ENCODE results near the gene DLST.

DLST gene

DNA sequence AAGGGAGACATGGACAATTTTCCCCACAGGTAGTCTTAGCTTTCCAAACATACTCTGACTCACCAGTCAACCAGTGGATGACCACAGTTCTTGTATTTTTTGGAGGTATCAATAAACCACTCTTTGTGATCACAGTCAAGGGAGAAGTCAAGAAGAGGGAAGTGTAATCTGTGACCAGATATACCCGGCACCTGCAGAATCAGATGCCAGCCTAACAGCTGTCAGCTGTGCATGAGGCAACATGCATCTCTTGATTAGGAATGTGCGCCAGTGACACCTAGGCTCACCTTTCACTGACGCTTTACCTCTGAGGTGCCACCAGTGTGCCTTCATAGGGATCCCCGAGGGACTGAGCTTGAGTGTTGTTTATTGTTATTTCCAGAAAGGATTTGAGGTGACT, 25.8 kb upstream of the DLST start:
- H3K9me3 ChIP-seq (ENCODE audit: low read length), result no peaks in the 10 kb centered on the region
- no peaks in the 10 kb centered on the region for H4K20me1 ChIP-seq (ENCODE audit: insufficient read depth, low read length)
- no peaks in the 10 kb centered on the region for H3K79me2 ChIP-seq (ENCODE audit: insufficient read depth, low read length)
- H3K27ac ChIP-seq (ENCODE audit: low read depth, low read length, poor library complexity, severe bottlenecking), result no peak overlapping the region
- no peak for TF ChIP-seq EZH2 (IDR thresholded peaks at IDR 0.05; ENCODE audit: borderline replicate concordance, low read length)
- TF ChIP-seq, protein P1, sequence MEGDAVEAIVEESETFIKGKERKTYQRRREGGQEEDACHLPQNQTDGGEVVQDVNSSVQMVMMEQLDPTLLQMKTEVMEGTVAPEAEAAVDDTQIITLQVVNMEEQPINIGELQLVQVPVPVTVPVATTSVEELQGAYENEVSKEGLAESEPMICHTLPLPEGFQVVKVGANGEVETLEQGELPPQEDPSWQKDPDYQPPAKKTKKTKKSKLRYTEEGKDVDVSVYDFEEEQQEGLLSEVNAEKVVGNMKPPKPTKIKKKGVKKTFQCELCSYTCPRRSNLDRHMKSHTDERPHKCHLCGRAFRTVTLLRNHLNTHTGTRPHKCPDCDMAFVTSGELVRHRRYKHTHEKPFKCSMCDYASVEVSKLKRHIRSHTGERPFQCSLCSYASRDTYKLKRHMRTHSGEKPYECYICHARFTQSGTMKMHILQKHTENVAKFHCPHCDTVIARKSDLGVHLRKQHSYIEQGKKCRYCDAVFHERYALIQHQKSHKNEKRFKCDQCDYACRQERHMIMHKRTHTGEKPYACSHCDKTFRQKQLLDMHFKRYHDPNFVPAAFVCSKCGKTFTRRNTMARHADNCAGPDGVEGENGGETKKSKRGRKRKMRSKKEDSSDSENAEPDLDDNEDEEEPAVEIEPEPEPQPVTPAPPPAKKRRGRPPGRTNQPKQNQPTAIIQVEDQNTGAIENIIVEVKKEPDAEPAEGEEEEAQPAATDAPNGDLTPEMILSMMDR (IDR thresholded peaks at IDR 0.05; ENCODE audit: low read length), result no peak
- H3F3A ChIP-seq (ENCODE audit: insufficient read depth, low read length), result no peaks in the 10 kb centered on the region
- no peaks in the 10 kb centered on the region for H3K9me2 ChIP-seq (ENCODE audit: low read depth, low read length)
- no peak overlapping the region for H3K9ac ChIP-seq (ENCODE audit: low read length)
- H3K4me3 ChIP-seq (ENCODE audit: low read depth, low read length, poor library complexity, severe bottlenecking), result no peak overlapping the region
- H3K4me1 ChIP-seq (ENCODE audit: insufficient read depth, low read length, severe bottlenecking), result no peaks in the 10 kb centered on the region
- H2AFZ ChIP-seq (ENCODE audit: low read length), result no peak overlapping the region
- H3K4me2 ChIP-seq (ENCODE audit: low read length), result no peak overlapping the region
- no peaks in the 10 kb centered on the region for H3K36me3 ChIP-seq (ENCODE audit: insufficient read depth, low read length)
- H3K27me3 ChIP-seq (ENCODE audit: insufficient read depth, low read length), result no peaks in the 10 kb centered on the region

- Histone ChIP-seq H3K9ac (ENCODE audit: low read length) (no peak overlapping the region), H4K20me1 (ENCODE audit: insufficient read depth, low read length) (no peaks in the 10 kb centered on the region), H3K27ac (ENCODE audit: low read depth, low read length, poor library complexity, severe bottlenecking) (no peak overlapping the region), H2AFZ (ENCODE audit: low read length) (no peak overlapping the region), H3F3A (ENCODE audit: insufficient read depth, low read length) (no peaks in the 10 kb centered on the region), H3K79me2 (ENCODE audit: insufficient read depth, low read length) (no peaks in the 10 kb centered on the region), H3K9me2 (ENCODE audit: low read depth, low read length) (no peaks in the 10 kb centered on the region), H3K36me3 (ENCODE audit: insufficient read depth, low read length) (no peaks in the 10 kb centered on the region), H3K4me3 (ENCODE audit: low read depth, low read length, poor library complexity, severe bottlenecking) (no peak overlapping the region), H3K4me2 (ENCODE audit: low read length) (no peak overlapping the region), H3K4me1 (ENCODE audit: insufficient read depth, low read length, severe bottlenecking) (no peaks in the 10 kb centered on the region), H3K27me3 (ENCODE audit: insufficient read depth, low read length) (no peaks in the 10 kb centered on the region), H3K9me3 (ENCODE audit: low read length) (no peaks in the 10 kb centered on the region)
- TF ChIP-seq, protein P1 (IDR thresholded peaks at IDR 0.05; ENCODE audit: low read length), result no peak
- no peak for TF ChIP-seq EZH2 (IDR thresholded peaks at IDR 0.05; ENCODE audit: borderline replicate concordance, low read length)
These were observed 25.4 kb upstream of the DLST start for GRCh38 chr14:74856366-74856765.

GRCh38 chr14:74858022-74858421, 23.7 kb upstream of the DLST start:
- TF ChIP-seq, protein P1 (IDR thresholded peaks at IDR 0.05; ENCODE audit: low read length), result no peak
- no peak for TF ChIP-seq EZH2 (IDR thresholded peaks at IDR 0.05; ENCODE audit: borderline replicate concordance, low read length)
- no peaks in the 10 kb centered on the region for H3F3A ChIP-seq (ENCODE audit: insufficient read depth, low read length)
- H3K36me3 ChIP-seq (ENCODE audit: insufficient read depth, low read length), result no peaks in the 10 kb centered on the region
- no peak overlapping the region for H2AFZ ChIP-seq (ENCODE audit: low read length)
- no peak overlapping the region for H3K4me3 ChIP-seq (ENCODE audit: low read depth, low read length, poor library complexity, severe bottlenecking)
- no peaks in the 10 kb centered on the region for H4K20me1 ChIP-seq (ENCODE audit: insufficient read depth, low read length)
- H3K79me2 ChIP-seq (ENCODE audit: insufficient read depth, low read length), result no peaks in the 10 kb centered on the region
- H3K4me2 ChIP-seq (ENCODE audit: low read length), result no peak overlapping the region
- no peak overlapping the region for H3K27ac ChIP-seq (ENCODE audit: low read depth, low read length, poor library complexity, severe bottlenecking)
- H3K9ac ChIP-seq (ENCODE audit: low read length), result no peak overlapping the region
- H3K9me3 ChIP-seq (ENCODE audit: low read length), result no peaks in the 10 kb centered on the region
- H3K27me3 ChIP-seq (ENCODE audit: insufficient read depth, low read length), result no peaks in the 10 kb centered on the region; the same call in 1 of the 2 replicates
- H3K4me1 ChIP-seq (ENCODE audit: insufficient read depth, low read length, severe bottlenecking), result no peaks in the 10 kb centered on the region
- H3K9me2 ChIP-seq (ENCODE audit: low read depth, low read length), result no peaks in the 10 kb centered on the region

All from OCI-LY1 (cell line).